Measurements from ENCODE around the gene ARHGAP25. TPM values are rescaled to one million over a fixed set of nuclear protein-coding genes. Genes with fewer than 3 reads are reported as not detected.
"Not testable (repeated sequence)": the region's sequence is repeated elsewhere in the genome, so short reads cannot be mapped to it uniquely, and the experiment has no call there.

Gene ARHGAP25
- total RNA-seq, 1 experiment from 2014 or later, result not detected

DNA sequence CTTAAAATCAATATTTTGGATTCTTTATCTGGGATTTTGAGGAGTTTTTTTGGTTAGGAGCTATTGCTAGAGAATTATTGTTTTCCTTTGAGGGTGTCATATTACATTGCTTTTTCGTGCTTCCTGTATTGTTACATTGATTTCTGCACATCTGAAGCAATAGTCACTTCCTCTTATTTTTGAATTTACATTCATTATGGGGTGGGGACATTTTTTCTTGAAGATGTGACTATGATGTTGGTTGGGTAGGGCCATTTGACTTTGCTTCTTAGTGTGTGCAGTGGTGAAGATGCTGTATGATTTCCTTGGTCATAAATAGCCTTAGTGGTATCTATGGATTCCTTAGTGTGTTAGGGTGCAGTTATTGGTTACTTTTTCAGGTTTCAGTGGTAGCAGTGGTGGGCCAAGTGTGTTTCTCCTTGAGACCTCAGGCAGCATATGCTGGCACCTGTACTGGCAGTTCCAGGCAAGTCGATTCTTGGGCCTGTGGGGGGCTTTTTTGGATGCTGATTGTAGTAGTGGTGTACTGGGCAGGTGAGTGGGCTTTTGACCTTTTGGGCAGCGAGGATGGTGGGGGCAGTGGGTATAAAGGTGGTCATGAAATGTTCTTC is 61.8 kb downstream of the ARHGAP25 start:
- peak; percentile 39 for DNase-seq (ENCODE audit: low read depth)

DNA sequence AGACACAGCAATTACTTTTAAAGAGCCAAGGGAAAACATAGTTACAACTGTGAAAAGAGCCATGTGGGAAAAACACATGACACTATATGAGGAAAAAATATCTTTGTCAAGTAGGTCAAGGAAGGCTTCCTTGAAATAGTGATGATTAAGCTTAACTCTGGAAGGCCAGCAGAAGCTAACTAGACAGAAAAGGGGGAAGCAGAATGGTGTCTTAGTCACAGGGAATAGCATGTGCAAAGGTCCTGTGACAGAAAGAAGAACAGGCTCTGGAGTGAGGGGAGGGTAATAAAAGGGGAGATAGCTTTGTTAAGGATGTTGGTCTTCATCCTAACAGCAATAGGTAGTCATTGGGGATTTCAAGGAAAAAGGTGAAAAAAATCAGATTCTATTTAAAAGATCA is 64.0 kb downstream of the ARHGAP25 start:
- DNase-seq (ENCODE audit: low read depth), result no peak

DNA sequence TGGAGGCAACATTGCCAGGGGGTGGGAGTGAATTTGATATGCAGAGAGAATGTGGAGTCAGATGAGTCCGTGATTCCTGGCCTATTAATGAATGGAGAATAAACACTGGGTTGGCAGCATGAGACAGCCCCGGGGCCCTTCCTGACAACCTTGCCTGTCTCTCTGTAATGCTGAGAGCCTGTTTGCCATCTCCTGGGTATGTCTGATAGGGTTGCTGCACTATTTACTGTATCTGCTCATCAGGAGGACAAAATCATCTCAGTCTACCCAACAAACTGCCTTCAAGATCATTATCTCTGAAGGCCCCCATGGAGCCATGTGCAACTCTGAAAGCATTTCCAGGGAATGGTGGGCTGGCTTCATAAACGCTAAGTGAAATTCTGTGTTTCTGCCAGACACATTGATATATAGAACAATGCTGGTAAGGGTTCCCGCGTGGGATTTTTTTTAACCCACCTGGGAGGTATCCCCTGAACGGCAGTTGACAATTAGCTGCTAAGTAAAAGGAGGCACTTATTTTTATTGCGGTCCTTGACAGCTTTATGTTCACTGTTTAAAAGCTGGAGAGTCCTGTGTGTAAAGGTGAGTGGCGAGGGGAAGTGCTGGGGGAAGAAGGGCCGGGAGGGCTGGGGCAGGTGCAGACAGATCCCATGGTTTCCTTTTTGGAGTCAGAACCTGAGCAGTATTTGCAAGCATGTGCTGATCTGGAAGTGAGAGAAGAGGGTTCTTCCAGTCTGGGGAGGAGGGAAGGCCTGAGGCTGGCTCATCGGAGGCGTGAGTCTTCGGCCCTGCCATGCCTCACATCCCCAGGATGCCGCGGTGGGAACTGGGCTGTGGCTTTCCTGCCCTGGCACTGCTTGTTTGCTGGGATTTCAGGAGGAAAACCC is 64.8 kb downstream of the ARHGAP25 start:
- DNase-seq (ENCODE audit: low read depth), result no peak

DNA sequence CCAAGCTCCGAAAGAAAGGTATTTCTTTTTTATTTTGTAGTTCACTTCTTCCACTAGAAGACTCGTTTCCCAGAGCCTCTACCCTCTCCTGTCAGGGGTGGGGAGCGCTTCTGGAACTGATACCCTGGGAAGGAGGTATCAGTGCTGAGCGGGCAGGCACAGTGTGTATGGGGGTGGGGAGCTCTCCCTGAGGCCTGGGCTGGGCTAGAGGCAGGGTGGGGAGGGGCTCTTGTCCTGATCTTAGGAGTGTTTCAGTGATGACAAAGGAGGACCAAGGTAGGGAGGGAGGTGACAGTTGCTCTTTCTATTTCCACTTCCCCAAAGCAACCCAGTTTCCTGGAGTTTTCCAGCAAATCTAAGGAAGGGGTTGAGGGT is 65.4 kb downstream of the ARHGAP25 start:
- DNase-seq (ENCODE audit: low read depth), result no peak

DNA sequence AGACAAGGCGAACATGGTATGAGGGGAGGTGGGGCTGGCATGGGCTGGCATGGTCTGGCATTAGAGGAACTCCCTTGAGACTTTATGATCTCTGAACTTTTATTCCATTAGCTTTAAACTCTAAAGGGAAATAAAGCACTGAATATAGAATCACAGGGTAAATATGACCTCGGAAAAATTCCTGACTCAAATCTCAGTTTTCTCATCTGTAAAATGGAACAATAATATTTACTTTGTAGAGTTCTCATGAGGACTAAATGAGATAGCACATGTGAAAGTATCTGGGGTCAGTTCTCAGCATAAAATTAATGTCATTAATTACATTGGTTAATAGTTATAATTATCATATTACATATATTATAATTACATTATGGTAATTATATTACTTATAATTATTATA is 65.9 kb downstream of the ARHGAP25 start:
- DNase-seq (ENCODE audit: low read depth), result no peak

DNA sequence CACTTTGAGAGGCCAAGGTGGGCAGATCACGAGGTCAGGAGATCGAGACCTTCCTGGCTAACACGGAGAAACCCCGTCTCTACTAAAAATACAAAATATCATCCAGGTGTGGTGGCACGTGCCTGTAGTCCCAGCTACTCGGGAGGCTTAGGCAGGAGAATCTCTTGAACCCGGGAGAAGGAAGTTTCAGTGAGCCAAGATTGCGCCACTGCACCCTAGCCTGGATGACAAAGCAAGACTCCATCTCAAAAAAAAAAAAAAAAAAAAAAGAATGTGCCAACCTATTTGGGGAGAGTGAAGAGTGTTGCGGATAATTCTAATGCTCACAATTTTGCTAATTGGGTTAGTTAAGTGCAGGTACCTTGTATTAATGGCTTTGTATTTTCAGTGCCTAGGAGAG is 67.5 kb downstream of the ARHGAP25 start:
- DNase-seq (ENCODE audit: low read depth), result not testable (repeated sequence)

DNA sequence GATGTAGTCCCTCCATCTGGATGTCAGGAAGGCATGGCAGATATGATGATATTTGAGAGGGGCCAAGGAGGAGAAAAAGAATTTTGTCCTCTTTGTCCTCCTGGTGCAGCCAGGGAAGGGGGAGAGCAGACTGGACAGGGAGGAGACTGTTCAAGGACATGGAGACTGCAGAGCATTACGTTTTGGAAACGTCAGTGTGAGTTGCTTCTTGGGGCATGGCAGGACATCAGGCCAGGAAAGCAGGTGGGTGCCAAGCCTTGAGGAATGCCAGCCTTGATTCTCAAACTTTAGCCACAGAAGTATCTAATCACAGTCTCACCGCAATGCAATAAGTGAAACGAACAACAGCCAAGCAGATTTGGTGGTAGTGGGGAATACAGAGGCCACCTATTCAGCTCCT is 70.4 kb downstream of the ARHGAP25 start:
- no peak for DNase-seq (ENCODE audit: low read depth)

DNA sequence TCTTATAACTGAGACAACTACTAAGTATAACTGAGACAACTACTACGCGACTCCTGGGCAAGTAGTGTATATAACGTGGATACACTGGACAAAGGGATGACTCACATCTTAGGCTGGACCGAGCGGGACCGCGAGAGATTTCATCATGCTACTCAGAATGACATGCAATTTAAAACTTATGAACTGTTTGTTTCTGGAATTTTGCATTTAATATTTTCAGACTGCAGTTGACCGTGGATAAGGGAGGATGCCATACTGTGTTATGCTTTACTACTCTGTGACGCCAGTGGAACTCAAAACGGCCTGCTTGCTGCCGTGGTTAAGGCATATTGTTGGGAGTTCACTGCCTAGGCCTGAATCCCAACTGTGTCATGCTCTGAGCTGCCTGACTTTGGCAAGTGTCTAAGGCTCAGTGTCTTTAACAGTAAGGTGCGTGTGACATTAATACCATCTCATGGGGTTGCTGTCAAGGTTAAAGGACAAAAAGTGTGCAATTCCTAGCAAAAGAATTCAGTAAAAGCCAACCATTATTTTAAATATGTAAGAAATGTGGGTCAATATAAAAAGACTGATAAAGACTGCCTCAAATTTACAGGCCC is 72.0 kb downstream of the ARHGAP25 start:
- DNase-seq (ENCODE audit: low read depth), result peak; percentile 22

DNA sequence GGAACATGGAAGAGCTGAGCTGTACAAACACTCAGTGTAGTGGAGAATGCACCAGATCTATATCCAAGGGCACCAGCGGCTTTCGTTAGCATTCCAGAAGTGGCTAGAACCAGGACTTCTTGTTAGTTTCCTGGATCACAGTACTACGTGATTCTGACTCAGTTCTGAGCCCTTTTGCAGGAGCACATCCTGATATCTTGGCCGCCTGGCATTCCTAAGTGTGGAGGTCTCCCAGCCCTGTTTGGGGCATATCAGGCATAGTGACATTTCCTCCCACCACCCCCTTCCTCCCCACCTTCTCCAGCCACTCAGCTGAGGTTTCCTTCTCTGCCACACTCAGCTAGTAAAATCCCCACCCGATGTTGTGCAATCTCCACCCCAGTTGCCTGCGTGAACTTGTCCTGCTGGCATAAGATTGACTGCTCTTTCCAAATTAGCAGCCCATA is 73.2 kb downstream of the ARHGAP25 start:
- DNase-seq (ENCODE audit: low read depth), result peak; percentile 40

DNA sequence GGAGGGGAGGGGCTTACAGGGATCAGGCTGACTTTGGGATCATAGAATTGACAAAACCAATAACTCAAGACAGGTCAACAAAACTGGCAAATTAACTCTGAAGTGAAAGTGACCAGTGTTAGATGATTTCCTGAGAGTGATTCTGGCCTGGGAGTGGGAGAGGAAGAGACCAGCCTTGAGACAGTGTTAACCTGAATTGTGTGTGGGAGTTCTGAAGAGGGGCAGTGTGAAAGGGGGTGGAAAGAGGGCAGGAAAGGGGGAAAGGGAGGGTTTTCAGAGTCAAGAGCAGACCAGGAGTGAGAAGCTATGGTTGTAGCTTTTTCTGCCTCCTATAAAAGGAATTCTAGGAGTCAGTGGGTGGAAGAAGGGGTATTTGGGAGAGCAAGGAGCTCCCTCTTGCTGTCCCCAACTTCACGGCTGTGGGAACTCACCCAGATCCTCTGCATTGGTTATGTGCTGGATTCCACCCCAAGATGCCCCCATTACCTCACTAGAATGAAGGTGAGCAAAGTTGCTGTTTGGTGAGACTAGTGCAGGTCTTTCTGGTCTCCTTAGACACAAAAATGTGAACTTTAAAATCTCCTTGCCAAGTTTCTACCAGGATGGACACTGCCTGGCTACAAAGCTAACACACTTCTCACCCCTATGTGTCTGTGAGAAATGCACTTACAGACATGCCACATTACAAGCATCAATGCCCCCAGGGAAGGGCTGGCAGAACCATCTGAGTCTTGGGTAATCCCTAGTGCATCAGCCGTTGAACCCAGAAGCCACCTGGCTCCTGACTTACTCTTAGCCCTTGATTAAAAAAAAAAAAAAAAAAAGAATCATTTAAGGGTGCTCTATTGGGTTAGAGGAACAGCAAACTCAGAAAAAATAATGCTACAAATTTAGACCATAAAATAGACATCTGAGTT is 75.0 kb downstream of the ARHGAP25 start:
- no peak for DNase-seq (ENCODE audit: low read depth)

DNA sequence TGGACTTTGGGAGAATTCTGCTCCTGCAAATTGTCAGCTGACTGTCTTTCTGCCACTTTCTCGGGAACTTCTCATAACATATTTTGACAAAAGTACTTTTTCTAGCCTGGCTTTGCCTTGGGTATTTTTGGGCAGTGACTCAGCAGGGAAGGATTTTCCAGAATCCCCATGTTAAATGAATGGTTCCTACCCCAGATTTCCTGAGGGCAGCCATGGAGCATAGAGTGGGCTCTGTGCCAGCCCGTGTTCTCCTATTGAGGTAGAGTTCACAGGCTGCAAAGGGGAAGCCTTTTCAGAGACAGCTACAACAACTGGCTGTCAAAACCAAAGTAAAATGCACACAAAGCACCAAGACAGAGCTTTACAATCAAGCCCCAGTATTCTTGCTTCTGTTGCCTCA is 76.8 kb downstream of the ARHGAP25 start:
- peak; percentile 48 for DNase-seq (ENCODE audit: low read depth)

DNA sequence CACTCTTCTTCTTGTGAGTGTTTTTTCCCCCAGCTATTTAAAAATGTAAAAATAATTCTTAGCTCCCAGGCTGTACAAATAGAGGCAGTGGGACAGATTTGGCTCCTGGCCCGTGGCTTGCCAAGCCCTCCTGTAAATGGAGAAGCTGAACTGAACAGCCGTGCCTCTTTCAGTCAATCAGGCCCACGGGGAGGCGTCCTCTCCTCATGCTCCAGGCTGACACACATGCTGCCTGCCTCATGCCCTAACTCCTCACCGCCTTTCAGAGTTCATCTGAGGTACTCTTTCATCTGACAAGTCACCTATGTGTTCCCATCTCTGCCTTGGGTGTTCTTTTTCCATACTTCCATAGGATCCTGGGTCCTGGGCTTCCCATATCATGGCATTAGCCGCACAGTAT is 77.6 kb downstream of the ARHGAP25 start:
- no peak for DNase-seq (ENCODE audit: low read depth)

DNA sequence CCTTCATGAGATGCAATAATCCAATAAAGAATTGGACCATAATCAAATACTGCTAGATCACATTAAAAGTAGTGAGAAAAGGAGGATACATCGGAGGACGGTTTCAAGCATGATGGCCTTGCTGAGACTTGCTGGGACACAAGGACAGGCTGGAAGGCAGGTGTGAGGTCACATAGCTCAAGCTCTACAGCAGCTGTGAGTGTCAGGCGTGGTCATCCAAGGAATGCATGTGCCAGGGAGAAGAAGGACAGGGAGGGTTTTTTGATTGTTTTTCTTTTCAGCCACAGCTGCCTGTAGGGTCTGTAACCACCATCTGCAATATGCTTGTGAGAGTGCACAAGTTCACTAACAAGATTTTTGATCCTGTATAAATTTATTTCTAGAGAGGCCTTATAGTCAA is 79.0 kb downstream of the ARHGAP25 start:
- DNase-seq (ENCODE audit: low read depth), result no peak

DNA sequence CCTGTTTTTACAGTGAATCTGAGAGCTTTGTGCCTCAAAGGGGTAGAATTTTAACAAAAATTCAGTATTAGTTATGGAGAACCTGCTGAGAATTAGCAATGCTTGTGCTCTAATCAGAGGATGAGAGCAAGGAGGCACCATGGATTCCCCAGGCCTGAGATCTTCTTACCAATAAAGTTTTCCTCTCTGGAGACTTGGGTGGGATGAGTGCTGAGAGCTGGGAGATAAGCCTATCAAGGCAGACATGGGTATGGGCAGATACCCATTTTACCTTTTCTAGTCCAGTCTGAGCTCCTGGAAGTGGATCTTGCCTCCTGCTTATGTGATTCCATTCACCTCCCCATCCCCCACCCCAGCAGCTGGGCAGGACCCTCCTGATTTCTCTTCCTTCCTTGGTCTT is 82.7 kb downstream of the ARHGAP25 start:
- no peak for DNase-seq (ENCODE audit: low read depth)

DNA sequence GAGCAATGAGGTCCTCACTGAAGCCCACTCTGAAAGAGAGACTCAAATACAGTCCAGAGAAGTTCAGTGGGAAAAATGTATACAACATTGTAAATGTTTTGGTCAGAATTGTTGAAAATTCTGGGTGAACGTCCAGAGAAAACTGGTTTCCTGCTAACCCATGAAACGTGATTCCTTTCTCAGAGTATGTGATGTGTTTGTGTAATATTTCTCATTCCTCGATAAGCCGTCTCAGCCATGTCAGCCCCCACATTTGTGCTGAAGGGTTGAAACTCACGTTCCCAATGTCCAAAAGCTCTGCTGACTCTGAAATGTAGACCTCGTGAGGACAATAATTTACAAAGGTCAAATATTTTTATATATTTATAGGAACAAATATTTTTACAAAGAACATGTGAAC is 84.9 kb downstream of the ARHGAP25 start:
- DNase-seq (ENCODE audit: low read depth), result no peak

DNA sequence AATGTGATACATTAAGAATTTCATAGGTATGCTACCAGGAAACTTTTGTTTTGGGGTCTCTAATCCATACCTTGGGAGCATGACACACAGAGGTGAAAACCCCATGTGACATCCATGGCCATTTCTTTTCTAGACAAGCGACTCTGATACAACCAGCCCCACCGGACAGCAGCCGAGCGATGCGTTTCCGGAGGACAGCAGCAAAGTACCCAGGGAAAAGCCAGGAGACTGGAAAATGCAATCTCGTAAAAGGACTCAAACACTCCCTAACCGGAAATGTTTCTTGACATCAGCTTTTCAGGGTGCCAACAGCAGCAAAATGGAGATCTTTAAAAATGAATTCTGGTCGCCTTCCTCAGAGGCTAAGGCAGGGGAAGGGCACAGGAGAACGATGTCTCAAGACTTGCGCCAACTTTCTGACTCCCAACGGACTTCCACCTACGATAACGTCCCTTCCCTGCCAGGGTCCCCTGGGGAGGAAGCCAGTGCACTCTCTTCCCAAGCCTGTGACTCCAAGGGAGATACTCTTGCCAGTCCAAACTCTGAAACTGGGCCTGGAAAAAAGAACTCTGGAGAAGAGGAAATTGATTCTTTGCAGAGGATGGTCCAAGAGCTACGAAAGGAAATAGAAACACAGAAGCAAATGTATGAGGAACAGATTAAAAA is 87.7 kb downstream of the ARHGAP25 start:
- no peak for DNase-seq (ENCODE audit: low read depth)

DNA sequence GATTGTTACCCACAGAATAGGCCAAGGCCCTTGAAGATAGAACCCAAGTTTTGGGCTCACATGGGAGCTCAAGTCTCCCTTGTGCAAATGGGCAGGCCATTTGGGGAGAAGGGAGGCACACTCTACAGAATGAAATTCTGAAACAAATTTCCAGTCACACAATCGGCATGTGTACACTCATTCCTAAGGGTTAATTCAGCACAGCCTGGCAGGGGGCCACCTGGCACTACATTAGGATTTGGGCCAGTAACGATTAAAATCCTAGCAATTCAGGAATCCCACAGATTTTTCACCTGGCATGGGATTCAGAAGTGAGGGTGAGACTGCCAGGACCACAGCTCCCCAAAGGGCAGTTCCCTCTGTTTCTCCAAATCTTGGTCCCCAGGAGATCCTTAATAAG is 90.2 kb downstream of the ARHGAP25 start:
- DNase-seq (ENCODE audit: low read depth), result peak; percentile 67

DNA sequence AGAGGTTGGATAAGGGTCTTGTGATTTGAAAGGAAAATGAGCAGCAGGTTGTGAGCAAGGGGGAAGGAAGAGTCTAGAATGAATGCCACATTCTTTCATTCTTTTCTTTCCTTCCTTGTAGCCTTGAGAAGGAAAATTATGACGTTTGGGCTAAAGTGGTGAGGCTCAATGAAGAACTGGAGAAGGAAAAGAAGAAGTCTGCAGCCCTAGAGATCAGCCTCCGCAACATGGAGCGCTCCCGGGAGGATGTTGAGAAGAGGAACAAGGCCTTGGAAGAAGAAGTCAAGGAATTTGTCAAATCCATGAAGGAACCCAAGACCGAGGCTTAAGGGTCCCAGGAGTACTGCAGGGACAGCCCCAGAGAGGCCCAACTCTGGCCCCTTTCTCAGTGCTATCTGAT is 91.3 kb downstream of the ARHGAP25 start:
- no peak for DNase-seq (ENCODE audit: low read depth)

DNA sequence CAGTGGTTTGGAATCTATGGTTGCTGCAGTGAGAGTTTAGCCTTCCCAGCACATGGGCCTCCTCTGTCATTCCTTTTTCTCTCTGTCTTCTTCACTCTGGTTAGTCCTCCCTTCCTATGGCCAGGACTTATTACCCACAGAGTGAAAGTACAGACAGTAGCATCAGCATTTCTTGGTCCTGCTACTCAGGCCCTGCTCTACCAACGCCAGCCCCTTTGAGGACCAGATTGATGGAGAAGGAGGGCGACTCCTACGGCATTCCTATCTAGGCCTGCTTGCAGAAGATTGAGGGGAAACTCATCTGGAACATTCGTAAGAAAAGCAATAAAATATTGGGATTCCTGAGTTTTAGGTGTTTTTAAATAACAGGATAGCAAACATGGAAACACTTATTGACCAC is 93.1 kb downstream of the ARHGAP25 start:
- no peak for DNase-seq (ENCODE audit: low read depth)

DNA sequence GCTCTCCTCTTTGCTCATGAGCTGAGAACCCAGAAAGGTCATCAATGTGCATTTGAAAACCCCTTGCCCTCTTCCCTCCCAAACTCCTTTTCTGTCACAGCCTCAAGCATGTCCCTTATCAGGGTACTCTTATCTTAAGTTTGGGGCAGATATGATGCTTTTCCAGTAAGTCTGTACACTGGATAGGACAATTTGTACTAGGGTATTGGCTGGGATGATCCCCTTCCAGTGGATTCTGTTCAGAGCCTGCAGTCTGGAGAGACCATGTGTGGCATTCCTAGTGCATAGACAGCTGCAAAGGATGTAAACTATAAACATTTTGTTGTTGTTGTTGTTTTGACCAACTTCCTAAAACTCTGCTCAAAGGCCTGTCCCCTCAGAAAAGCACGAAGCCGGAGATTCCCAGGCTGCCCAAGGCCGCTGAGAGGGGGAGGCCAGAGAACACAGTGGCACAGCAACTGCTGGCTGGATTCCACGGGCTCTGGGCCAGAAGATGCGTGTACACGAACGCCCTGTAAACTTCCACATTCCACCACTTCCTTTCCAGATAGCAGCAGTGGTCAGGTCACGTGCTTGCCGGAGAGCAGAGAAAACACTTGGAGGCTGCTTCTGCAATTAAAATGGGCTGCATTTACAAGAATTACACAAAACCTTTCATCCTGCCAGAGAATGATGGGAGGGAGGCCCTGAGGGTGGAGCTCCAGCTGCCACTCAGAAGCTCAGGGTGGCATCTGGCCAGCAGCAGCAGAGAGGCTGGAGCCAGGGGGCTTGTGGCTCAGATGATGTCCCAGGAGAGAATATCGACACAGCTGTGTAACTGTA is 94.5 kb downstream of the ARHGAP25 start:
- peak; percentile 98 for DNase-seq (ENCODE audit: low read depth)
